Cardiac muscle cell (in vitro differentiated cells and primary cell): ENCODE data around the gene CUX1. TPM values are rescaled to one million over a fixed set of nuclear protein-coding genes. Genes with fewer than 3 reads are reported as not detected.
A peak's percentile ranks its signal among the peaks of the same experiment; 100 is the strongest.
"Not testable (repeated sequence)": the region's sequence is repeated elsewhere in the genome, so short reads cannot be mapped to it uniquely, and the experiment has no call there.

Source experiments
- DNase-seq, 2 donors: peaks; one replicate each; pipeline versions ENCODE4 v3.0.0 to v3.0.0-alpha.2; 2010 to 2017; ENCODE audit warnings: low read depth in 1 of 2, low spot score in 1 of 2
- H3K27ac ChIP-seq: fragments of 200-600 bp; sonication (generic); 2 replicates; pipeline ENCODE4 v1.5.1; 2016
- H3K27me3 ChIP-seq: fragments of 200-600 bp; sonication (generic); 2 replicates; pipeline ENCODE4 v1.6.0; 2016; ENCODE audit warnings: control low read depth
- H3K36me3 ChIP-seq: fragments of 200-600 bp; sonication (generic); 2 replicates; pipeline ENCODE4 v1.5.1; 2016; ENCODE audit warnings: control low read depth
- H3K4me1 ChIP-seq: fragments of 200-600 bp; sonication (generic); 2 replicates; pipeline ENCODE4 v1.8.1; 2017; ENCODE audit warnings: low read depth, mild to moderate bottlenecking, mixed run types
- H3K4me3 ChIP-seq: fragments of 200-600 bp; sonication (generic); 2 replicates; pipeline ENCODE4 v1.5.1; 2016; ENCODE audit warnings: mild to moderate bottlenecking
- H3K9me3 ChIP-seq: fragments of 200-600 bp; sonication (generic); 2 replicates; pipeline ENCODE4 v1.5.1; 2017; ENCODE audit warnings: low read depth, mild to moderate bottlenecking, control low read depth
- polyA plus RNA-seq: library from polyadenylated mRNA; unstranded; fragments of >200 nt; fragmentation: Nextera tagmentation; extraction: Ambion mirVana; gene quantifications from 2 replicates; pipeline ENCODE4 v1.2.1, GENCODE V29; 2016
- total RNA-seq: library from RNA; depleted of rRNA; stranded (reverse); fragments of >200 nt; gene quantifications from 2 replicates; pipeline ENCODE4 v1.2.3, GENCODE V29; 2016
- TF ChIP-seq, protein P1 (sequence below): IDR thresholded peaks from 2 replicates; pipeline ENCODE4 v1.5.1; 2012; ENCODE audit warnings: low read depth, mild to moderate bottlenecking, low read length

The CUX1 gene
- total and polyA plus RNA-seq, 2 experiments from 2014 or later = 67.7 to 85.3 TPM

DNA sequence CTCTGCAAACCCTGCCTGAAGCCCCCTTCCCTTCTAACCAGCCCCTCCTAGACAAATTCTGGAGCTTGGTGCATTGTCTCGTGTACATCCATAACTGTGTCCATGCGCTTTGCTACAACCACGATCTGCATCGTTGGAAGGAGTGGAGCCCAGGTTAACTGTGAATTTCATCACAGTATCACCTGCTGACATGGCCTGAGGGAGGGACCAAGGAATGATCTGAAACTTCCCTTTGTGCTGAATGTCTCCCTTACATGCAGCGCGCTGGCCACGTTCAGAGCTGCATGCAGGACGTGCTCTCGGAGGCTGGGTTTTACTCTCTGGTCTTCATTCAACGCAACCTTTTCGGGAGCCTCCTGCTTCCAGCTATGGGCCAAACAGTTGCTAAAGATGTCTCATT lies 222.3 kb downstream of the CUX1 start:
- H3K27ac ChIP-seq = no peak overlapping the region
- H3K9me3 ChIP-seq = no peaks in the 10 kb centered on the region
- no peak overlapping the region for H3K4me3 ChIP-seq
- TF ChIP-seq, protein P1, sequence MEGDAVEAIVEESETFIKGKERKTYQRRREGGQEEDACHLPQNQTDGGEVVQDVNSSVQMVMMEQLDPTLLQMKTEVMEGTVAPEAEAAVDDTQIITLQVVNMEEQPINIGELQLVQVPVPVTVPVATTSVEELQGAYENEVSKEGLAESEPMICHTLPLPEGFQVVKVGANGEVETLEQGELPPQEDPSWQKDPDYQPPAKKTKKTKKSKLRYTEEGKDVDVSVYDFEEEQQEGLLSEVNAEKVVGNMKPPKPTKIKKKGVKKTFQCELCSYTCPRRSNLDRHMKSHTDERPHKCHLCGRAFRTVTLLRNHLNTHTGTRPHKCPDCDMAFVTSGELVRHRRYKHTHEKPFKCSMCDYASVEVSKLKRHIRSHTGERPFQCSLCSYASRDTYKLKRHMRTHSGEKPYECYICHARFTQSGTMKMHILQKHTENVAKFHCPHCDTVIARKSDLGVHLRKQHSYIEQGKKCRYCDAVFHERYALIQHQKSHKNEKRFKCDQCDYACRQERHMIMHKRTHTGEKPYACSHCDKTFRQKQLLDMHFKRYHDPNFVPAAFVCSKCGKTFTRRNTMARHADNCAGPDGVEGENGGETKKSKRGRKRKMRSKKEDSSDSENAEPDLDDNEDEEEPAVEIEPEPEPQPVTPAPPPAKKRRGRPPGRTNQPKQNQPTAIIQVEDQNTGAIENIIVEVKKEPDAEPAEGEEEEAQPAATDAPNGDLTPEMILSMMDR = no peak
- H3K27me3 ChIP-seq = no peaks in the 10 kb centered on the region
- H3K36me3 ChIP-seq = no peaks in the 10 kb centered on the region
- peaks cover 4% of the 10 kb centered on the region for H3K4me1 ChIP-seq
- no peak for DNase-seq

DNA sequence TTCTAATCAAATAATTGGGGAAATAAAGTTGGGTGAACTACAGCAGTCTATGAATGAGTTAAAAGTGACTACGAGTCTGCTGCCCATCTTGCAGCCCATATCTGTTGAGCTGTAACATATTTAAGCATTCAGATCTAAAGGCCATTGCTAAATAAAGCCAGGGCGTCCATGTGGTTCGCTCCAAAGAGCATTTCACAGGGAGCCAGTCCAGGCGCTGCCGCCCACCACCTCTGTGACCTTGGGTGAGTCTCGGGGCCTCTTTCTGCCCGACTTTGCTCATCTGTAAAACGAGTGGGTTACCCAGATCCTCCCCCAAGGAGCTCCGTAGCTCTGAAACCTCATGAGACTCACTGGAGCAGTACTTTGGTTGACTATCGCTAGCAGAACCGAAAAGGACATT lies 223.1 kb downstream of the CUX1 start:
- TF ChIP-seq, protein P1 = no peak
- Histone ChIP-seq H3K36me3 (no peaks in the 10 kb centered on the region), H3K9me3 (no peaks in the 10 kb centered on the region), H3K27ac (peak overlapping the region; percentile 48), H3K27me3 (no peaks in the 10 kb centered on the region), H3K4me1 (peaks cover 4% of the 10 kb centered on the region), H3K4me3 (no peak overlapping the region)
- no peak for DNase-seq

DNA sequence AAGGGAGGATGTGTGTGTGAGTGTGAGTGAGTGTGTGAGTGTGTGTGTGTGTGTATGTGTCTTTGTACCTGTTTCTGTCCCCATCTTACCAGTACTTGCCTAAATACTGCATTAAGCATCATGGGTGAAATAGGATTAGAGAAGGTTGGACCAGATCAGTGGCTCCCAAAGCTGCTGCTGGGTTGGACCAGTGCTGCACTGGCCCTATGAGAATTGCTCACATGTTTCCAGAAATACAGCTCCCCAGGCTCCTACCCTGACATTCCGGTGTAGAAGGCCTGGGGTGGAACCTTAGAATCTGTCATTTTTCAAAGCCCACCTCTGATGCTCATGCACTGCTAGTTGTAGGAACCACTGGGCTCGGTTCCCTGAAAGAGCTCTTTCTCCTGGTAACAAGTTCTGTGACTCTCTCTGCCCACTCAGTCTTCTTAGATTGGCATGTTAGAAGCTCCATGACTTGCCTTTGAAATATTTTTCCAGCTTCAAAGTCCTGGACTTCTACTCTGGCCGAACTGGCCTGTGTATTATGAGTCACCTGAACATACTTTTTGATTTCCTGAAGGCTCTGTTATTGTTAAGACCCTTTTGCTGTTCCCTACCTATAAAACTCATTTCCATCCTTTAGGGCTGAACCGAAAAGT lies 224.7 kb downstream of the CUX1 start:
- no peaks in the 10 kb centered on the region for H3K9me3 ChIP-seq
- DNase-seq = peak in 1 of 2 donors; percentile 40
- H3K4me3 ChIP-seq = no peak overlapping the region
- H3K27ac ChIP-seq = no peak overlapping the region
- no peaks in the 10 kb centered on the region for H3K36me3 ChIP-seq
- H3K4me1 ChIP-seq = peaks cover 4% of the 10 kb centered on the region
- no peaks in the 10 kb centered on the region for H3K27me3 ChIP-seq
- TF ChIP-seq, protein P1 = no peak

DNA sequence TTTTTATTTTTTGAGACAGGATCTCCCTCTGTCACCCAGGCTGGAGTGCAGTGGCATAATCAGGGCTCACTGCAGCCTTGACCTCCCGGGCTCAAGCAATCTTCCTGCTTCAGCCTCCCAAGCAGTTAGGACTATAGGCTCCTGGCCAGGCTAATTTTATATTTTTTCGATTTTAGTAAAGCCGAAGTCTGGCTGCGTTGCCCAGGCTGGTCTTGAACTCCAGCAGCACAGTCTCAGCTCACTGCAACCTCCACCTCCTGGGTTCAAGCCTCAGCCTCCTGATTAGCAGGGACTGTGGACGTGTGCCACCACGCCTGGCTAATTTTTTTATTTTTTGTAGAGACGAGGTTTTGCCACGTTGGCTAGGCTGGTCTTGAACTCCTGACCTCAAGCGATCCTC lies 225.4 kb downstream of the CUX1 start:
- H3K36me3 ChIP-seq, H3K4me3 ChIP-seq, H3K27me3 ChIP-seq, H3K4me1 ChIP-seq, H3K9me3 ChIP-seq, DNase-seq, H3K27ac ChIP-seq: not testable (repeated sequence)

DNA sequence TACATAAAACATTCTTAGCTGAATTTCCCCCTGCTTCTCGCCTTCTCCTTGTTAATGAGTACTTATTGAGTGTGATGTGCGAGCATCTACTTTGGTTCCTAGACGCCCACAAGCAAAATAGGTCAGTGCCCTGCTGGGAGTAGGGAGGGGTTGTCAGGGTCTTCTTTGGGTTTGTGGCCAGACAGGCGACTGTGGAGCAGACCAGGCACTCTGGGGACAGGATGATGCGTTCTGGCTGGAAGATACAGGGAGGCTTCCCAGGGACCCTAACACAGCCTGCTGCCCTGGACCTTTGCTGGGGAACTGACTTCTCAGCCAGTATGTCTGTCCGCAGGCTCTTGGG lies 227.2 kb downstream of the CUX1 start:
- no peaks in the 10 kb centered on the region for H3K27me3 ChIP-seq
- H3K27ac ChIP-seq = no peak overlapping the region
- TF ChIP-seq, protein P1 = no peak
- H3K4me3 ChIP-seq = no peak overlapping the region
- DNase-seq = no peak
- H3K36me3 ChIP-seq = no peaks in the 10 kb centered on the region
- H3K4me1 ChIP-seq = peaks cover 4% of the 10 kb centered on the region
- no peaks in the 10 kb centered on the region for H3K9me3 ChIP-seq

DNA sequence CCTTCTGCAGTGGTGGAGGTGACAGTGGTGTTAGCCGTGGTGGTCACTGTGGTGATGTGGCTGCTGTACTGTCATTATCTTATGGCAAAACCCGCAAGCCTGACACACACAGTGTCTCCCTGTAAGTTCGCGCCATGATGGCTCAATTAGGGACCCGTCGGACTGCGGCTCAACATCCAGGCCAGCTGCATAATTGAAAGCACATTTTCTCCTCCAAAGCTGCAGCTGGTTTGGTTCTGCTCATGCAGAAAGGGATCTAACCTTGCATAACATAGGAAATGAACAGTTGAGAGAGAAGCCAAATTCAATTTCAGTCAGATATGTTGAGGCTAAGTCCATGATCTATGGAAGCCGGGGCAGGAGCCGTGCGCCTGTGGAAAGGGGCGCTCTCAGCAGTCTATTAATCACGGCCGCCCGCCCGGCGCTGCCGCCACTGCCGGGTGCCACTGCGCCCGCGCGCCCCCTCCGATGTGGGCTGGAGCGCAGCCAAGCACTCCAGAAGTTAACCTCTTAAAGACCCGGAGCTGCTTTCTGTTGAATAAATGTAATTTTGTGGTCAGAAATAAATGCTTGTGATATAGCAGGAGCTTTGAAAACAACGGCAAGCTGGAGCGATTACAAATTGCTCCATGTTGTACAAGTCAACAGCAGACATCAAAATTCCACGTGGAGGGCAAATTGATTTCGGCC lies 227.7 kb downstream of the CUX1 start:
- H3K4me3 ChIP-seq = no peak overlapping the region
- TF ChIP-seq, protein P1 = no peak
- H3K27ac ChIP-seq = peak overlapping the region; percentile 39
- H3K36me3 ChIP-seq = no peaks in the 10 kb centered on the region
- peaks cover 4% of the 10 kb centered on the region for H3K4me1 ChIP-seq
- DNase-seq = peak in 1 of 2 donors; percentile 91
- H3K27me3 ChIP-seq = no peaks in the 10 kb centered on the region
- H3K9me3 ChIP-seq = no peaks in the 10 kb centered on the region
